ENCODE data around the gene FHIT.
A peak's percentile ranks its signal among the peaks of the same experiment; 100 is the strongest.

Gene FHIT

GRCh38 chr3:59877263-59878037 is 1373.8 kb downstream of the FHIT start:
- no peak for DNase-seq
- intact Hi-C loops (cut with DNase I) = no loop called here

GRCh38 chr3:59876533-59877062 is 1374.7 kb downstream of the FHIT start:
- intact Hi-C loops (cut with DNase I) = no loop called here
- peak in 1 of 42 donors; percentile 23 for DNase-seq

GRCh38 chr3:59873576-59874230 is 1377.5 kb downstream of the FHIT start:
- DNase-seq = no peak
- intact Hi-C loops (cut with DNase I) = no loop called here

GRCh38 chr3:59872128-59872527 is 1379.1 kb downstream of the FHIT start:
- intact Hi-C loops (cut with DNase I) = no loop called here
- DNase-seq = no peak

GRCh38 chr3:59867185-59868002 is 1383.9 kb downstream of the FHIT start:
- intact Hi-C loops (cut with DNase I) = no loop called here
- no peak for DNase-seq

- intact Hi-C loops (cut with DNase I) = no loop called here
- DNase-seq = peak in 12 of 42 donors; percentile 7 to 47 (median 21)
These were observed 1385.2 kb downstream of the FHIT start for GRCh38 chr3:59866076-59866475.

- DNase-seq = no peak
- intact Hi-C loops (cut with DNase I) = no loop called here
These were observed 1385.9 kb downstream of the FHIT start for GRCh38 chr3:59865351-59865750.

- DNase-seq = no peak
- intact Hi-C loops (cut with DNase I) = no loop called here
These were observed 1388.6 kb downstream of the FHIT start for GRCh38 chr3:59862686-59863085.

- intact Hi-C loops (cut with DNase I) = loop anchor here (5.0 kb wide), 1 partner anchor 280 kb away; no protein-coding TSS in a partner anchor
- DNase-seq = peak; percentile 62 to 93 (median 82)
These were observed 1393.5 kb downstream of the FHIT start for GRCh38 chr3:59857589-59858346.

GRCh38 chr3:59856934-59857460 is 1394.3 kb downstream of the FHIT start:
- intact Hi-C loops (cut with DNase I) = loop anchor here (5.0 kb wide), 1 partner anchor 280 kb away; no protein-coding TSS in a partner anchor
- no peak for DNase-seq

GRCh38 chr3:59854061-59854709 is 1397.1 kb downstream of the FHIT start:
- no peak for DNase-seq
- intact Hi-C loops (cut with DNase I) = no loop called here

- no peak for DNase-seq
- intact Hi-C loops (cut with DNase I) = no loop called here
These were observed 1400.8 kb downstream of the FHIT start for GRCh38 chr3:59850417-59850816.

- intact Hi-C loops (cut with DNase I) = no loop called here
- no peak for DNase-seq
These were observed 1405.9 kb downstream of the FHIT start for GRCh38 chr3:59845386-59845785.

GRCh38 chr3:59843821-59844220 is 1407.4 kb downstream of the FHIT start:
- intact Hi-C loops (cut with DNase I) = no loop called here

GRCh38 chr3:59839810-59840515 is 1411.3 kb downstream of the FHIT start:
- intact Hi-C loops (cut with DNase I) = no loop called here

More at GRCh38 chr3:59843821-59844220, 1407.4 kb downstream of the FHIT start:
- no peak for DNase-seq

GRCh38 chr3:59839283-59839682 is 1412.0 kb downstream of the FHIT start:
- intact Hi-C loops (cut with DNase I) = no loop called here
- no peak for DNase-seq

More at GRCh38 chr3:59839810-59840515, 1411.3 kb downstream of the FHIT start:
- no peak for DNase-seq

GRCh38 chr3:59836531-59836930 is 1414.7 kb downstream of the FHIT start:
- DNase-seq = no peak
- intact Hi-C loops (cut with DNase I) = no loop called here
